ENCODE measurements around the gene SLC35D3.
"Not testable (repeated sequence)": the region's sequence is repeated elsewhere in the genome, so short reads cannot be mapped to it uniquely, and the experiment has no call there.

The SLC35D3 gene

GRCh38 chr6:136923116-136923953 lies 1.2 kb downstream of the SLC35D3 start:
- DNase-seq, result peak in 1 of 5 donors; percentile 21

- no peak for DNase-seq
Observed at GRCh38 chr6:136923954-136924673, 2.0 kb downstream of the SLC35D3 start.

GRCh38 chr6:136926383-136926782 lies 4.3 kb downstream of the SLC35D3 start:
- no peak for DNase-seq

GRCh38 chr6:136927292-136927691 lies 5.2 kb downstream of the SLC35D3 start:
- DNase-seq, result peak in 1 of 5 donors; percentile 35

GRCh38 chr6:136930528-136930927 lies 8.4 kb downstream of the SLC35D3 start:
- DNase-seq, result no peak

GRCh38 chr6:136932599-136932998 lies 10.5 kb downstream of the SLC35D3 start:
- no peak for DNase-seq

- DNase-seq, result no peak
Observed at GRCh38 chr6:136945072-136945471, 23.0 kb downstream of the SLC35D3 start.

GRCh38 chr6:136945711-136946121 lies 23.6 kb downstream of the SLC35D3 start:
- no peak for DNase-seq

GRCh38 chr6:136947037-136947436 lies 24.9 kb downstream of the SLC35D3 start:
- no peak for DNase-seq

- not testable (repeated sequence) for DNase-seq
Observed at GRCh38 chr6:136949957-136950356, 27.9 kb downstream of the SLC35D3 start.

GRCh38 chr6:136950436-136951126 lies 28.5 kb downstream of the SLC35D3 start:
- no peak for DNase-seq

GRCh38 chr6:136952714-136953260 lies 30.7 kb downstream of the SLC35D3 start:
- no peak for DNase-seq

GRCh38 chr6:136955123-136955522 lies 33.0 kb downstream of the SLC35D3 start:
- no peak for DNase-seq

- DNase-seq, result no peak
Observed at GRCh38 chr6:136956590-136957544, 34.8 kb downstream of the SLC35D3 start.

GRCh38 chr6:136958168-136958567 lies 36.1 kb downstream of the SLC35D3 start:
- no peak for DNase-seq

GRCh38 chr6:136959471-136959891 lies 37.4 kb downstream of the SLC35D3 start:
- DNase-seq, result no peak

- DNase-seq, result not testable (repeated sequence)
Observed at GRCh38 chr6:136959935-136960334, 37.8 kb downstream of the SLC35D3 start.

GRCh38 chr6:136960781-136961180 lies 38.7 kb downstream of the SLC35D3 start:
- DNase-seq, result no peak

- DNase-seq, result no peak
Observed at GRCh38 chr6:136961848-136962247, 39.7 kb downstream of the SLC35D3 start.

GRCh38 chr6:136962661-136963060 lies 40.6 kb downstream of the SLC35D3 start:
- DNase-seq, result no peak

- no peak for DNase-seq
Observed at GRCh38 chr6:136963259-136963658, 41.2 kb downstream of the SLC35D3 start.

- no peak for DNase-seq
Observed at GRCh38 chr6:136964398-136964797, 42.3 kb downstream of the SLC35D3 start.

Data from T-helper 1 cell (primary cell).